ENCODE results near the gene PROK2. TPM values are rescaled to one million over a fixed set of nuclear protein-coding genes. Genes with fewer than 3 reads are reported as not detected.
A peak's percentile ranks its signal among the peaks of the same experiment; 100 is the strongest.

Gene PROK2
- total and polyA plus RNA-seq, 8 donors: 0.58 to 5.7 (median 1.1) TPM; not detected in 5

DNA sequence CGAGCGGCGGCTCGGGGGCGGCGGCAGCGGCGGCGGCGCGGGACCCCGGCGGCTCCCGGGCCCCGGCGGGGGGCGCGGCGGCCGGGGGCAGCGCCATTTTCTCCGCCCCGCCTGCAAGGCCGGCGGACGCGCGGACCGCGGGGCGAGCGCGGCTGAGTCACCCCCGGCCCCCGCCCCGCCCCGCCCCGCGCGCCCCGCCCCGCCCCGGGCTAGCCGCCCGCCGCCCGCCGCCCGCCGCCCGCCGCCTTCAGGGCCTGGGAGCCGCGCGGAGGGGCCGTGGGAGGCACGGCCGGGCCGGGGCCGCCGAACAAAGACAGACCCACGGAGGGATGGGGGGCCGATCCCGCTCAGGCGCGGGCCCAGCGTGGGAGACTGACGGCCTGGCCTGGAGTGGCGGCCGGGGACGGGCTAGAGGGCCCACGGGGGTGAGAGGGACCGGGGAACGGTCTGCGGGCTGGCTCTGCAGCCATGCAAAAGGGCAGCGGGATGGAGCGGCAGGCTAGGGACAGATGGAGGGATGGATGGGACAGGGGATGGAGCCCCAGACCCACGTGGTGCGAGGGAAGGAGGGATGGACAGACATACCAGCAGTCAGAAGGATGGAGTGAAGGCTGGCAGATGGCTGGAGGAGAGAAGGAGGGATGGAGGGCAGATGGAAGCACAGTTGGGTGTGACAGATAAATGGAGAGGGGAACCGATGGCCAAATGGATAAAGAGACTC, 59.5 kb downstream of the PROK2 start, which contains the start of gene EIF4E3:
TSS of gene EIF4E3 (minus strand) at position 132 of the 721 bp plus-strand sequence. CDS start at position 97, 35 bp downstream.
- H3K4me1 ChIP-seq: peaks cover 20 to 53% (median 31%) of the 10 kb centered on the region in 4 donors
- no peaks in the 10 kb centered on the region for H3K9me3 ChIP-seq
- peak within 1 kb of the TSS; percentile 66 to 92 (median 89) for H3K4me3 ChIP-seq
- H3K36me3 ChIP-seq: no peaks in the 10 kb centered on the region
- H3K27me3 ChIP-seq: no peaks in the 10 kb centered on the region
- WGBS, 5 donors: 2 to 11% (median 4%) methylated on average over 13 to 78 of the region's 80 CpGs
- DNase-seq: peak; percentile 44 to 80
- H3K27ac ChIP-seq: peak within 1 kb of the TSS; percentile 77 to 92 (median 86)
- TF ChIP-seq, protein P1, sequence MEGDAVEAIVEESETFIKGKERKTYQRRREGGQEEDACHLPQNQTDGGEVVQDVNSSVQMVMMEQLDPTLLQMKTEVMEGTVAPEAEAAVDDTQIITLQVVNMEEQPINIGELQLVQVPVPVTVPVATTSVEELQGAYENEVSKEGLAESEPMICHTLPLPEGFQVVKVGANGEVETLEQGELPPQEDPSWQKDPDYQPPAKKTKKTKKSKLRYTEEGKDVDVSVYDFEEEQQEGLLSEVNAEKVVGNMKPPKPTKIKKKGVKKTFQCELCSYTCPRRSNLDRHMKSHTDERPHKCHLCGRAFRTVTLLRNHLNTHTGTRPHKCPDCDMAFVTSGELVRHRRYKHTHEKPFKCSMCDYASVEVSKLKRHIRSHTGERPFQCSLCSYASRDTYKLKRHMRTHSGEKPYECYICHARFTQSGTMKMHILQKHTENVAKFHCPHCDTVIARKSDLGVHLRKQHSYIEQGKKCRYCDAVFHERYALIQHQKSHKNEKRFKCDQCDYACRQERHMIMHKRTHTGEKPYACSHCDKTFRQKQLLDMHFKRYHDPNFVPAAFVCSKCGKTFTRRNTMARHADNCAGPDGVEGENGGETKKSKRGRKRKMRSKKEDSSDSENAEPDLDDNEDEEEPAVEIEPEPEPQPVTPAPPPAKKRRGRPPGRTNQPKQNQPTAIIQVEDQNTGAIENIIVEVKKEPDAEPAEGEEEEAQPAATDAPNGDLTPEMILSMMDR (IDR thresholded peaks at IDR 0.05): no peak
- no peak for TF ChIP-seq POLR2AphosphoS5 (IDR thresholded peaks at IDR 0.05)
- no peak for TF ChIP-seq POLR2A (IDR thresholded peaks at IDR 0.05)
- no peak for TF ChIP-seq EP300 (IDR thresholded peaks at IDR 0.05)
- intact Hi-C loops (cut with DNase I; ENCODE audit: low total_unique reads): no loop called here

DNA sequence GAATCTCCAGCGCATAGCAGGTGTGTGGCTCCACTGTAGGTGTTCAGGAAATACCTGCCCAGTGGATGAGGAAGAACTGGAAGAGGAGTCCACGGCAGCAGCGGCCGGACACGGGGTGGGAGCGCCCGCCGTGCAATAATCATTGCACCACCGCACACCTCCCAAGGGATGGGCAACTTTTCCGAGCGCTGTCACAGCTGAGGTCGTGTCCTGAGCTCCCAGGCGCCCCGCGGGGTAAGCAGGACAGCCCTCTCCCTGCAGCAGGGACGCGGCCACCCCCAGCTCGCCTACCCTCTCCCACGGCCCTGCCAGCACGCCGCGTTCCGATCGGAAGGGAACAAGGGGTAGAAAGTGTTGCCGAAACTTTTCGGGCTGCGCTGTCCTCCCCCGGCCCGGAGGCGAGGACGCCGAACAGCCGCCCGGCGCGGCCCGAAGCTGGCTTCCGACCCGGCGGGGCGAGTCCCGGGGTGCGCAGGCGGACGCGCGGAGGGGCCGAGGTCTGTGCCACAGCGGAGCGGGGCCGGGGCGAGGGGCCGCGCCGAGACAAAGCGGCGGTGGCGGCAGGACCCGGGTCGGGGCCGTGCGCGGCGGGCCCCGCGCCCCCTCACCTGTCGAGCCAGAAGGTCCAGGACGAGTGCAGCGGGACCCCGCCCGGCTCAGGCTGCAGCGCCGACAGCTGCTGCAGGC, 60.2 kb downstream of the PROK2 start:
- no peaks in the 10 kb centered on the region for H3K9me3 ChIP-seq

DNA sequence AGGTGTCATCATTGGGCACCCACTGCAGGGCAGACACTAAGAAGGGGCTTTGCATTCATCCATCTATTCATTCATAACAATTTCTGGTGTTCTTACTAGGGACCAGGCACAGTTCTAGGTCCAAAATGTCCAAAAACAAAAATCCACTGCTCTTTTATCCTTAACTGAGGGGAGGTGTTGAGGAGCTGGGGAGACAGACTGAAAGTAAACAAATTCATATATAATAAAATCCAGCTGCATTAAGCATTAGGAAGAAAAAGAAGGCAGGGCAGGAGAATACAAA, 60.8 kb downstream of the PROK2 start:
- Histone ChIP-seq H3K9me3 (no peaks in the 10 kb centered on the region), H3K4me1 (peaks cover 17 to 40% (median 25%) of the 10 kb centered on the region in 4 donors), H3K36me3 (no peaks in the 10 kb centered on the region), H3K27me3 (no peaks in the 10 kb centered on the region), H3K4me3 (peak overlapping the region; percentile 66 to 92 (median 89)), H3K27ac (peak overlapping the region in 4 of 5 donors; percentile 77 to 92 (median 88))
- TF ChIP-seq POLR2A (IDR thresholded peaks at IDR 0.05) (no peak), EP300 (IDR thresholded peaks at IDR 0.05) (no peak), POLR2AphosphoS5 (IDR thresholded peaks at IDR 0.05) (no peak)
- TF ChIP-seq, protein P1 (IDR thresholded peaks at IDR 0.05): no peak
- no peak for DNase-seq
- intact Hi-C loops (cut with DNase I; ENCODE audit: low total_unique reads): no loop called here

More for the DNA sequence above, 60.2 kb downstream of the PROK2 start:
- peak overlapping the region; percentile 66 to 92 (median 89) for H3K4me3 ChIP-seq
- TF ChIP-seq EP300 (IDR thresholded peaks at IDR 0.05): no peak
- no peak for TF ChIP-seq POLR2AphosphoS5 (IDR thresholded peaks at IDR 0.05)
- TF ChIP-seq POLR2A (IDR thresholded peaks at IDR 0.05): no peak
- TF ChIP-seq, protein P1 (IDR thresholded peaks at IDR 0.05): no peak
- H3K36me3 ChIP-seq: no peaks in the 10 kb centered on the region
- intact Hi-C loops (cut with DNase I; ENCODE audit: low total_unique reads): no loop called here
- peak; percentile 43 to 70 for DNase-seq
- WGBS, 5 donors: 0 to 1% (median 1%) methylated on average over 18 to 72 of the region's 73 CpGs
- peaks cover 17 to 46% (median 26%) of the 10 kb centered on the region in 4 donors for H3K4me1 ChIP-seq
- no peaks in the 10 kb centered on the region for H3K27me3 ChIP-seq
- peak overlapping the region; percentile 77 to 92 (median 86) for H3K27ac ChIP-seq

DNA sequence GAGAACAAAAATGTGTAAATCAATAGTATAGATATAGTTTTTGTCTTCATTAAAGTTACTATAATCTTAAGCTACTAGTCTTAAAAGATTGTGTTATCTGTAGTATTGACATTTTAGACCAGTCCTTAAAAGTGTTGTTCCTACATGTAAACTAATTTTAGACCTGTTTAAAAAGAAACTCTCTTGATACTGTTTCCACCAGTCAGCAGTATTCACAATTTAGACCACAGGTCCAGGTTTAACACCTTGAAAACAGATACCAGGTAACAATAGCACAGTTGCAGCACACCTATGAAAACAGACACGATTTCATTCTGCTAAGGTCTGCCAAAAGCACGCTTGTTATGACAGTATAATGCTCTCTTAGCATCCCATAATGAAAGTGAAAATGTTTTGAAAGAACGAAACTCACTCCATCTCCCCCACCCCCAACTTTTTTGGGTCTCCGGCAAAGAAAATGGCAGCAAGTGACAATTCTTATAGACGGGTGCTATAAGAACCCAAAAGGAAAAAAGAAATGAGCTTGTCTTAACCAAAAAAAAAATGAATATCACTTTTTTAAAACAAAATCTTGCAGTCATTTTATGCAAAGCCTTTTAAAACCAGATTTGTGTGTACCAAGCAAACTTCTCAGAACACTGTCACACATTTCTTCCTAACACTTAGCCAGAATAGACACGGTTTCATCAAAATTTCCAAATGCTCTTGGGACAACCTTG, 61.3 kb downstream of the PROK2 start:
- Histone ChIP-seq H3K27me3 (no peaks in the 10 kb centered on the region), H3K27ac (peak overlapping the region in 3 of 5 donors; percentile 38 to 90 (median 77)), H3K4me1 (peaks cover 17 to 40% (median 25%) of the 10 kb centered on the region in 4 donors), H3K4me3 (peak overlapping the region; percentile 66 to 92 (median 89)), H3K9me3 (no peaks in the 10 kb centered on the region), H3K36me3 (no peaks in the 10 kb centered on the region)
- no peak for DNase-seq
- intact Hi-C loops (cut with DNase I; ENCODE audit: low total_unique reads): no loop called here
- 32 to 45% (median 35%) methylated on average over 6 of the region's 6 CpGs for WGBS, 5 donors
- TF ChIP-seq, protein P1 (IDR thresholded peaks at IDR 0.05): no peak
- no peak for TF ChIP-seq POLR2AphosphoS5 (IDR thresholded peaks at IDR 0.05)
- TF ChIP-seq EP300 (IDR thresholded peaks at IDR 0.05): no peak
- no peak for TF ChIP-seq POLR2A (IDR thresholded peaks at IDR 0.05)

Data from stomach (tissue), 9 donors.